Measurements from ENCODE around the gene SLC17A2. TPM values are rescaled to one million over a fixed set of nuclear protein-coding genes. Genes with fewer than 3 reads are reported as not detected.

Gene SLC17A2, protein sequence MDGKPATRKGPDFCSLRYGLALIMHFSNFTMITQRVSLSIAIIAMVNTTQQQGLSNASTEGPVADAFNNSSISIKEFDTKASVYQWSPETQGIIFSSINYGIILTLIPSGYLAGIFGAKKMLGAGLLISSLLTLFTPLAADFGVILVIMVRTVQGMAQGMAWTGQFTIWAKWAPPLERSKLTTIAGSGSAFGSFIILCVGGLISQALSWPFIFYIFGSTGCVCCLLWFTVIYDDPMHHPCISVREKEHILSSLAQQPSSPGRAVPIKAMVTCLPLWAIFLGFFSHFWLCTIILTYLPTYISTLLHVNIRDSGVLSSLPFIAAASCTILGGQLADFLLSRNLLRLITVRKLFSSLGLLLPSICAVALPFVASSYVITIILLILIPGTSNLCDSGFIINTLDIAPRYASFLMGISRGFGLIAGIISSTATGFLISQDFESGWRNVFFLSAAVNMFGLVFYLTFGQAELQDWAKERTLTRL
- not detected in 2 replicates for total RNA-seq
- long read RNA-seq, result 0 reads

DNA sequence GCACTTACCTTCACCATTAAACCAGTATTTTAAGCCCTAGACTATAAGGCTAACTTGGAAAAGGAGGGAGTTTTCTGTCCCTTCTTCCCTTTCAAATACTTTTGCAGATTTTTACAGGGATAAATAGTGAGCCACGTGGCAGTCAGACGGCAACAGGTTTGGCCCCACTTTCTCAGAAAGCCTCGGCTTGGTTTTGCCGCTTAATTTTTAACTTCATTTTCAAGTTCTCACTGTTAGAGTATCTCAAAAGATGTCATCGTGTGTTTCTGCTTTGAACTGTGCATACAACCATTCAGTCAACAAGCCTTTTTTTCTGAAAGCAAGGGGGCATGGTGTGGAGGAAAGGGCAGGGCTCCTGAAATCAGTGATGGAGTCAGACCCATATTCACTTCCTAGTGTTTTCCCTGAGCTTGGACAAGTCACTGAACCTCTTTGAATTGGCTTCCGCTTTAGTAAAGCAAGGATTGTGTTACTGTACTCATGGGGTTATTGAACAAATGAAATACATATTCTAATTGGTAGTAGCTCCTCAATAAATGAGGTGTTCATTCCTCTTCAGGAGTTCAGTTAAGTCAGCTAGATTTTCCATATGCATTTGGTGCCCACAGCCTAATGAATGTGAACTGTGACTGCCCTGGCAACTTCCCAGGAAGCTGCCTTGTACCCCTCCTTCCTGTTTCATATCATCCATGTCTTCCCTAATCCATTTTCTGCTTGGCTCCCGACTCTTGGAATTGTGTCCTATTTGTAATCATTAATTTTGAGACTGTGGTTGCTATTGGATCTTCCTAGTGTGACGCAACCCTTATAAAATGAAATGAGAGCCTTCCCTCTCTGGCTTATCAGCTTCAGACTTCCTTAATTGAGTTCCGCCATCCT is at the start of gene SLC17A2:
TSS of gene SLC17A2 (minus strand) at position 160 of the 879 bp plus-strand sequence. CDS start 4,895 bp downstream, outside the sequence.
- no peak within 1 kb of the TSS for H3K4me3 Mint-ChIP-seq (ENCODE audit: unreplicated experiment)
- TF ChIP-seq, protein P1, sequence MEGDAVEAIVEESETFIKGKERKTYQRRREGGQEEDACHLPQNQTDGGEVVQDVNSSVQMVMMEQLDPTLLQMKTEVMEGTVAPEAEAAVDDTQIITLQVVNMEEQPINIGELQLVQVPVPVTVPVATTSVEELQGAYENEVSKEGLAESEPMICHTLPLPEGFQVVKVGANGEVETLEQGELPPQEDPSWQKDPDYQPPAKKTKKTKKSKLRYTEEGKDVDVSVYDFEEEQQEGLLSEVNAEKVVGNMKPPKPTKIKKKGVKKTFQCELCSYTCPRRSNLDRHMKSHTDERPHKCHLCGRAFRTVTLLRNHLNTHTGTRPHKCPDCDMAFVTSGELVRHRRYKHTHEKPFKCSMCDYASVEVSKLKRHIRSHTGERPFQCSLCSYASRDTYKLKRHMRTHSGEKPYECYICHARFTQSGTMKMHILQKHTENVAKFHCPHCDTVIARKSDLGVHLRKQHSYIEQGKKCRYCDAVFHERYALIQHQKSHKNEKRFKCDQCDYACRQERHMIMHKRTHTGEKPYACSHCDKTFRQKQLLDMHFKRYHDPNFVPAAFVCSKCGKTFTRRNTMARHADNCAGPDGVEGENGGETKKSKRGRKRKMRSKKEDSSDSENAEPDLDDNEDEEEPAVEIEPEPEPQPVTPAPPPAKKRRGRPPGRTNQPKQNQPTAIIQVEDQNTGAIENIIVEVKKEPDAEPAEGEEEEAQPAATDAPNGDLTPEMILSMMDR (IDR thresholded peaks at IDR 0.05), result no peak
- no peak within 1 kb of the TSS for H3K27ac Mint-ChIP-seq (ENCODE audit: unreplicated experiment)
- H3K36me3 Mint-ChIP-seq (ENCODE audit: unreplicated experiment), result no peaks in the 10 kb centered on the region
- no peaks in the 10 kb centered on the region for H3K9me3 Mint-ChIP-seq (ENCODE audit: unreplicated experiment)
- H3K27me3 Mint-ChIP-seq (ENCODE audit: unreplicated experiment), result peaks cover 12% of the 10 kb centered on the region
- no peaks in the 10 kb centered on the region for H3K4me1 Mint-ChIP-seq (ENCODE audit: unreplicated experiment)
- no peak for DNase-seq (ENCODE audit: extremely low spot score, unreplicated experiment)

DNA sequence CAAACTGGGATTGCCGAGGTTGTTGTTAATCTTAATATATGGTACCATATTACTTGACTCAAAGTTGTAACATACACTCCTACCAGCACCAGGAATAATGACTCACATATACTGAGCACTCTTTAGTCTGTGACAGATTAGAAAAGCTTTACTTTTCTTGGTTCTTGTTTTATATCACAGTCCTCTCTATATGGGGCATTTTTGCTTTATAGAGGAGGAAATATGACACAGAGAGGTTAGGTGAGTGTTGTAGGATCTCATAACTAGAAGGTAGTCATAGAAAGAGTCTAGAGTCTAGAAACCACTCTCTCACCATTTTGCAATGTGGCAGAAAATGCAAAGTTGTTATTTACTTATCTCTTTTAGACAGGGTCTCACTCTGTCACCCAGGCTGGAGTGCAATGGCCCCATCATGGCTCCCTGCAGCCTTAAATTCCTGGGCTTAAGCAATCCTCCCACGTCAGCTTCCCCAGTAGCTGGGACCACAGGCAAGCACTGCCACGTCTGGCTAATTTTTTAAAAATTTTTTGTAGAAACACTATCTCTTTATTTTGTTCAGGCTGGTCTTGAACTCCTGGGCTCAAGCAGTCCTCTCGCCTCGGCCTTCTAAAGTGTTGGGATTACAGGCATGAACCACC is 45.6 kb upstream of the SLC17A2 start:
- H3K4me1 Mint-ChIP-seq (ENCODE audit: unreplicated experiment), result peaks cover 13% of the 10 kb centered on the region
- no peaks in the 10 kb centered on the region for H3K9me3 Mint-ChIP-seq (ENCODE audit: unreplicated experiment)
- H3K4me3 Mint-ChIP-seq (ENCODE audit: unreplicated experiment), result no peak overlapping the region
- TF ChIP-seq, protein P1 (IDR thresholded peaks at IDR 0.05), result no peak
- no peaks in the 10 kb centered on the region for H3K27me3 Mint-ChIP-seq (ENCODE audit: unreplicated experiment)
- H3K27ac Mint-ChIP-seq (ENCODE audit: unreplicated experiment), result no peak overlapping the region
- DNase-seq (ENCODE audit: extremely low spot score, unreplicated experiment), result no peak
- H3K36me3 Mint-ChIP-seq (ENCODE audit: unreplicated experiment), result peaks cover 58% of the 10 kb centered on the region

DNA sequence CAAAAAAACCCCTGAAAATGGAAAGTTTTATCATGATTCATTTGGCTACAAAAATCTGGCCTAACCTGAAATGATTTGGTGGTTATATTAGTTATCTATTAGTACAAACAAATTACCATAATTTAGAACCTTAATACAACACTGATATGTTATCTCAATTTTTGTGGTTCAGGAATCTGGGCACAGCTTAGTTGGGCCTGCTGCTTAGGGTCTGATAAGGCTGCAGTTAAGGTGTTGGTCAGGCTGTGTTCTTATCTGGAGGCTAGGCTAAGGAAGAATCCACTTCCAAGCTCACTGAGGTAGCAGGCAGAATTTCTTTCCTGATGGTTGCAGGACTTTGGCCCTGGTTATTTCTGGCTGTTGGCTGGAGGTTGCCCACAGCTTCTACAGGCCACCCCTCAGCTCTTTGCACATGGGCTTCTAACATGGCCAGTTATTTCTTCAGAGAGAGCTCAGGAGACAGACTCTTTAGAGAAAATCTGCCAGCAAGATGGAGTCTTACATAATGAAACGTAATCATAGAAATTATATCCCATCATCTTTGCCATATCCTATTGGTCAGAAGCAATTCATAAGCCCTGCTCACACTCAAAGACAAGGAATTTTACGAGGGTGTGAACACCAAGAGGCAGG is 43.5 kb upstream of the SLC17A2 start:
- TF ChIP-seq, protein P1 (IDR thresholded peaks at IDR 0.05), result no peak
- H3K4me1 Mint-ChIP-seq (ENCODE audit: unreplicated experiment), result peaks cover 22% of the 10 kb centered on the region
- no peaks in the 10 kb centered on the region for H3K9me3 Mint-ChIP-seq (ENCODE audit: unreplicated experiment)
- H3K4me3 Mint-ChIP-seq (ENCODE audit: unreplicated experiment), result no peak overlapping the region
- H3K27ac Mint-ChIP-seq (ENCODE audit: unreplicated experiment), result no peak overlapping the region
- no peak for DNase-seq (ENCODE audit: extremely low spot score, unreplicated experiment)
- peaks cover 60% of the 10 kb centered on the region for H3K36me3 Mint-ChIP-seq (ENCODE audit: unreplicated experiment)
- H3K27me3 Mint-ChIP-seq (ENCODE audit: unreplicated experiment), result no peaks in the 10 kb centered on the region

DNA sequence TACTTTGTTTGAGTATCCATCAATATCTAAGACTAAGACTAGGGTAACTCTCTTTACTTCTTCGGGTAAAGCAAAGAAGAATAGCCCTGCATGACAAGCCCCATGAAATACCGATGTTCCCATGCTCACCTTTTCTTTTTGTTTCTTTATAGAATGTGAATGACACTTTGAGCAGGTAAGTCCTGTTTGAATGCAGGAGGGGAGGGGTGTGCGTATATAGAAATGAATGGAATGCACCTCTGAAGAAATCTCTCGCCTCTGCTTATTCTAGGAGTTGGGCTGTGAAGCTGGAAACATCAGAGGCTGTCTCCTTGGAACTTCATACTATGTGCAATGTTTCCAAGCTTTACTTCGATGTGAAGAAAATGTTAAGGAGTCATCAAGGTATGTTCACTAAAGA is 42.4 kb upstream of the SLC17A2 start:
- H3K9me3 Mint-ChIP-seq (ENCODE audit: unreplicated experiment), result no peaks in the 10 kb centered on the region
- no peak overlapping the region for H3K4me3 Mint-ChIP-seq (ENCODE audit: unreplicated experiment)
- no peaks in the 10 kb centered on the region for H3K27me3 Mint-ChIP-seq (ENCODE audit: unreplicated experiment)
- no peak overlapping the region for H3K27ac Mint-ChIP-seq (ENCODE audit: unreplicated experiment)
- peaks cover 30% of the 10 kb centered on the region for H3K4me1 Mint-ChIP-seq (ENCODE audit: unreplicated experiment)
- TF ChIP-seq, protein P1 (IDR thresholded peaks at IDR 0.05), result no peak
- no peak for DNase-seq (ENCODE audit: extremely low spot score, unreplicated experiment)
- peaks cover 68% of the 10 kb centered on the region for H3K36me3 Mint-ChIP-seq (ENCODE audit: unreplicated experiment)

Measured in osteocyte (in vitro differentiated cells).